Measurements from ENCODE around the gene UBASH3B.

UBASH3B gene

GRCh38 chr11:122647736-122648275 is 7.7 kb upstream of the UBASH3B start:
- DNase-seq (ENCODE audit: low read depth, low spot score), result no peak

DNA sequence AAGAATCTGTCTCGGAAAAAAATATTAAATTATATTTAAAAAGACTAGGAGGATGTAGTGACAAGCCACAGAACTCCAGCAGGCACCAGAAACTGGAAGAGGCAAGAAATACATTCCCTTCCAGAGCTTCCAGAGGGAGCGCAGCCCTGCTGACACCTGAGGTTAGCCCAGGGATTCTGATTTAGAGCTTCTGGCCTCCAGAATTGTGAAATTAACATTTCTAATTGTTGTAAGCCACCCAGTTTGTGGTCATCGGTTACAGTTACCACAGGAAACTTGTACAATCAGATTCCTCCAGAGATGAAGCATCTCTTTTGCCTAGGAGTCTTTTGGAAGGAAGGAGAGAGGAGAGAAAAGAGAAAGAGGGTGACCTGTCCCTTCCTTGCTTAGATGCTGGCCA is 6.4 kb upstream of the UBASH3B start:
- no peak for DNase-seq (ENCODE audit: low read depth, low spot score)

GRCh38 chr11:122650619-122651018 is 4.9 kb upstream of the UBASH3B start:
- no peak for DNase-seq (ENCODE audit: low read depth, low spot score)

- DNase-seq (ENCODE audit: low read depth, low spot score), result no peak
Measured at GRCh38 chr11:122652495-122652894, 3.0 kb upstream of the UBASH3B start.

DNA sequence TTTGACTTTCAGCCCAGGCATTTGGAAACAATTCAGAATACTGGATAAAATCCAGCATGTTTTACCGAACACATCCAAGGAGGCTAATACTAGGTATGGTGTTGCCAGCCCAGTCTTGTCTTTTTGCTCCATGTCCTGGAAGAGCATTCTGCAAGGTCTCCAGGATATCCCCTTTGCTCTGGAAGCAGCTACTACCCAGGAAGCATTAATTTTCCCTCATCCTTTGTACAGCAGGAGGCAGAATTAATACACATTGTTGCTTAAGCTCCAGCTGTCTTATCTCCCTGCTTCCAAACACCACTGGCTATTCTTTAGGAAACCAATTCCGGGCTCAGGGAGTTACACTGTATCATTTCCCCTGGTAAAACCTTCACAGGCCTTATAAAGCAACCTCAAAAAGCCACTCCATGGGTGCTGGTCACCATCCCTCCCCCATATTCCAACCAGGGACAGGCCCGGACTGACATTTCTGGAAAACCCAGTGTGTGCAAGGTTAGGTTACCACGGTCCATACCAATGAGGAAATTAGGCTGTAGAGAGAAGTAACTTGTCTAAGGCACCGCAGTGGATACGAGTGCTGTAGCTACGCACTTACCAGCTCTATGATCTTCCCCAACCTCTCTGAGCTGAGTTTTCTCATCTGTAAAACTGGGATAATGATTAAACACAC is 1.5 kb upstream of the UBASH3B start:
- no peak for DNase-seq (ENCODE audit: low read depth, low spot score)

- peak; percentile 7 for DNase-seq (ENCODE audit: low read depth, low spot score)
Measured at GRCh38 chr11:122656073-122656630, 630 bp downstream of the UBASH3B start.

DNA sequence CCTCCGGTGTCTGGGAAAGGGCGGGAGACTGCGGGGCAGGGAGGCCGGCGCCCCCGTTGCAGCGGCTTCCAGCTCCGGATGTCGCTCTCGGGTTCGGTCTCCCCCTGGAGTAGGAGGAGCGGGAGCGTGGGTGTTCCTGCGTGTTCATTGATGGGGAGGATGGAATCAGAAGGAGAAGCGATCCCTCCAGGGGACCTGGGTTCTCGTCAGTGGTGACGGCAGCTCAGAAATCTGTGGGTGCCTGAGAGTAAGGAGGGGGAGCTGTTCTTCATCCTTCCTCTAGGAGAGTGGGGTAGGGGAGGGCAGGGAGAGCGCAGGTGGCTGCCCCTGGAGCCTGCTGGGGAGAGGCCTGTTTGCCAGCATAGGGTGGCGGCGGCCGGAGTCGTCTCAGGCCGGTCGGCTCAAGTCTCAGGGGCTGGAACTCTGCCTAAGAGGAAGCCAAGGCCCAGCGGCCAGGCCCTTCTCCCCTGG is 1.1 kb downstream of the UBASH3B start:
- no peak for DNase-seq (ENCODE audit: low read depth, low spot score)

GRCh38 chr11:122659676-122660554 is 4.4 kb downstream of the UBASH3B start:
- DNase-seq (ENCODE audit: low read depth, low spot score), result no peak

- no peak for DNase-seq (ENCODE audit: low read depth, low spot score)
Measured at GRCh38 chr11:122661182-122661945, 5.8 kb downstream of the UBASH3B start.

DNA sequence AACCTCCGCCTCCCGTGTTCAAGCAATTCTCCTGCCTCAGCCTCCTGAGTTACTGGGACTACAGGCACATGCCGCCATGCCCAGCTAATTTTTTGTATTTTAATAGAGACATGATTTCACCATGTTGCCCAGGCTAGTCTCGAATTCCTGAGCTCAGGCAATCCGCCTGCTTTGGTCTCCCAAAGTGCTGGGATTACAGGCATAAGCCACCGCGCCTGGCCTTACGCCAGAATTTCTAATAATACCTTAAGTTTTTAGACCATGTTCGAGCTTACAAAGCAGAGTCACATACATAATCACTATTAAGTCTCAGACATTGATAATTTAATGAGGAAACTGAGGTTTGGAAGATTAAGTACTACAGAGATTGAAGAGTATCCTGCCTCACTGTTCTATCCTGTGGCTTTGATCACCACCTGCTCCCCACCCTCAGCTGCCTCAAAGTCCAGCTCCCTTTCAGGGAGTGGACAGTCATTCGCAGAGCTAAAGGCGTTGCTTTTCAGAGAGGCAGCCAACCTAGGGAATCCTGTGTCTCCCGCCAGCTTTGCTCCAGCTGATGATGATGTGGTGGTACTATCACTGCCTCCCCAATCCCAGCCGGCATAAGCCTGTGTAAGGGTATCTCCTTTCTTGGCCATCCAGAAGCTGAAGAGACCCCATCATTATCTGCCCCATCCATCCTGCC is 7.7 kb downstream of the UBASH3B start:
- no peak for DNase-seq (ENCODE audit: low read depth, low spot score)

DNA sequence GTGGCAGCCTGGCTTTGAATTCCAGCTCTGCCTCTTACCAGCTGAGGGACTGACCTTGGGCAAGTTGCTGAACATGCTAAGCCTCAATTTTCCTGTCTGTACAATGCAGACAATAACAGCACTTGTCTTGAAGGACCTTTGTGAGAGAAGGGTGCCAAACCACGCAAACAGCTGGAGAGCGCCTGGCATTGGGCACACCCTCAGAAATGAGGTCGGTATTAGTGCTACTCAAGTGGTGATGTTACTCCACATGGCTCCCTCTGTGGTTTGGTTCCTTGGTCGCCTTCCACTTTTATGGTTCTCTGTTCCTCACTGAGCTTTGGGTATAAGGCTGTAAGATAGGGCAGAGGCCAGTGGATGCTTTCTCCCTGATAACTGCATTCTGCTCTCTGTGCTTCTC is 8.2 kb downstream of the UBASH3B start:
- DNase-seq (ENCODE audit: low read depth, low spot score), result no peak

DNA sequence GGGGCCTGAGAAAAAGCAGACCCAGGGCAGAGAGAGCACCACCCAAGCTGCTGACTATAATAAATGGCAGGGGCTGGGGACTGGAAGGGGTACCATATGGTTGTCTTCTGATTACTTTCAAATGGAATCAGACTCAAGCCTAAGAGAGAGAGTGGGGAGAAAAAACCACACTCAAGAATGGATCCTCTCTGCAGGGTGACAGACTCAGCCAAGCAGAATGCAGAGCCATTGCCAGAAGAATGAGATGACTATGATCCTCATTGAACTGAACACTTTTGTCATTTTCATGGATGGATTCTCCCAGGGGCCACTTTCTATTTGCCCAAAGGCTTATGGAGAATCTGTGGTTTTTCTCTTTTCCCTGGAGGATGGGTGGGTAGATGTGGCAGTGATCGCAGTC is 8.7 kb downstream of the UBASH3B start:
- DNase-seq (ENCODE audit: low read depth, low spot score), result no peak

DNA sequence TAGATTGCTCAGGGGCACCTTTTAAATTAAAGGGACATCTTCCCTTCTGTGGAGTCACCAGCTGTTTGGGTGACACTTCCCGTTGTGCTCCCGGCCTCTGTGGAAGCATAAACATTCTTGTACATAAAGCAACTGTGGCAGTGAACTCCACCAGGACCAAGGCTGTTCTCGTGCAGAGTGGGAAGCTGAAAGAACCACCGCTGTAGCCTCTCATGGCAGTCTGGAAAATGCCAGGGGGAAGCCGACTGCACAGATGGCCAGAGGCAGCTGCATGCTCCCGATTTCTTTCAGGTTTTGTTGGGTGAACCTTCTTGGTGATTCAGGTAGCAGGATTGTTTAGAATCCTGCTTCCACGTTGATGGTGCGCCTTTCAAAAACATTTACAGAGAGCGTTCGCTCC is 10.3 kb downstream of the UBASH3B start:
- no peak for DNase-seq (ENCODE audit: low read depth, low spot score)

GRCh38 chr11:122666743-122667142 is 11.2 kb downstream of the UBASH3B start:
- no peak for DNase-seq (ENCODE audit: low read depth, low spot score)

- DNase-seq (ENCODE audit: low read depth, low spot score), result no peak
Measured at GRCh38 chr11:122668562-122669090, 13.1 kb downstream of the UBASH3B start.

DNA sequence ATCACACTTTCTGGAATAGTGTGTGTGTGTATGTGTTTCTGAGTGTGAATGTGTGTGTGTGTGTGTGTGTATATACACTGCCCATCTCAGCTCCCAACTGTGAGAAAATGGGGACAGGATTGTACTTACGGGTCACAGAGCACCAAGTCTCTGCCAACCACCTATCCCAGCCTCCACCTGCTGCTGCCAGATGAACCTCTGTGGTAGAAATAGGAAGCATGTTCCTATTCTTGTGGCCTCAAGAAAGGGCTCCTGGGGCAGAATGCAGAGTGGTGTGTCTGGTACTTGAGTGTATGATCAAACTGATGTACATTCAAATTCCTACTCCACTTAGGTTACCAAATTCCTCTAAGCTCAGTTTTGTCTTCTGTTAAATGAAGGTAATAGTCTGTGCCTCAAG is 14.6 kb downstream of the UBASH3B start:
- DNase-seq (ENCODE audit: low read depth, low spot score), result no peak

DNA sequence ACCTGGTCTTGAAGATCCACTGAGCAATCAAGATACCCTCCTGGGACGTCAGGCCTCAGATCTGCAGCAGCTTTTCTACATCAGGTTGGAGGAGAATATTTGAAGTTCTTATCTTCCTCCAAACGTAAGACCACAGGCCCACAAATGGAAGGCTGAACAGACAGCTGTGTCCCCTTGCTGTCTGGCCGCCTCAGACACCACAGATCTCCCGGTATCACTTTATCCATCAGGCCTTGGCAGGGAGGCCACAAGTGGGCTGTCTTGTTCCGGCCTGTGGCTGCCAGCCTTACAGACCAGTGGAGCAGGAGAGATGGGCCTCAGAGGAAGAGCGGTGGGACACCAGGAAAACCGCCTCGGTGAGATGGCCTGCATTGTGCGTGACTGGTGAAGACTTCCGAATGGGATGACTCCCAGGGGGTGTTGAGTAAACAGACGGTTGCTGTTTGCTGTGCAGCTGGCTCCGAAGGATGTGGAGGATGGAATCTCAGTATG is 15.9 kb downstream of the UBASH3B start:
- DNase-seq (ENCODE audit: low read depth, low spot score), result no peak

- no peak for DNase-seq (ENCODE audit: low read depth, low spot score)
Measured at GRCh38 chr11:122672892-122673291, 17.4 kb downstream of the UBASH3B start.

DNA sequence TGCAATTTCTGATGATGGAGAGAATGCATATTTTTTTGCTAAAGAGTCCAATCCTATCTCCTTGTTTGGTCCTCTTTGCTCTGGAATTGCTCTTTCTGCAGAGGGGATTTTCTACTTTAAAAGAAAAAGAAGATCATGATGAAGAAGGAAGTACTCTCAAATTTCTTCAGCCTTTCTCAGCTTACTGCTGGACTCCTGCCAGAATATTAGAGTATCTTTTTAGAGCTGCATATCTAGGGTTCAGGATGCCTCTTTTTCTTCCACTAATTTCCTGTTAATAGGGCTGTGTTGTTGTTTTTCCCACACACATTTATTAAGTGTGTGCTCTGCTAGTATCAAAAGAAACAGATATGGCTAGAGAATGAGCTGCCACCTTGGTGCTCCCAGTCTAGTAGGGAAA is 18.2 kb downstream of the UBASH3B start:
- DNase-seq (ENCODE audit: low read depth, low spot score), result no peak

GRCh38 chr11:122676638-122677037 is 21.1 kb downstream of the UBASH3B start:
- DNase-seq (ENCODE audit: low read depth, low spot score), result no peak

GRCh38 chr11:122677256-122677655 is 21.7 kb downstream of the UBASH3B start:
- DNase-seq (ENCODE audit: low read depth, low spot score), result no peak

Data from activated naive CD8-positive, alpha-beta T cell treated with anti-CD3 and anti-CD28 coated beads, Interleukin-2, amount 50 U/mL, for 16 hours (primary cell).